ENCODE measurements around the gene C1orf159. TPM values are rescaled to one million over a fixed set of nuclear protein-coding genes. Genes with fewer than 3 reads are reported as not detected.
"Not testable (repeated sequence)": the region's sequence is repeated elsewhere in the genome, so short reads cannot be mapped to it uniquely, and the experiment has no call there.

The C1orf159 gene
- total RNA-seq, 1 donor from 2014 or later: 9.2 TPM

DNA sequence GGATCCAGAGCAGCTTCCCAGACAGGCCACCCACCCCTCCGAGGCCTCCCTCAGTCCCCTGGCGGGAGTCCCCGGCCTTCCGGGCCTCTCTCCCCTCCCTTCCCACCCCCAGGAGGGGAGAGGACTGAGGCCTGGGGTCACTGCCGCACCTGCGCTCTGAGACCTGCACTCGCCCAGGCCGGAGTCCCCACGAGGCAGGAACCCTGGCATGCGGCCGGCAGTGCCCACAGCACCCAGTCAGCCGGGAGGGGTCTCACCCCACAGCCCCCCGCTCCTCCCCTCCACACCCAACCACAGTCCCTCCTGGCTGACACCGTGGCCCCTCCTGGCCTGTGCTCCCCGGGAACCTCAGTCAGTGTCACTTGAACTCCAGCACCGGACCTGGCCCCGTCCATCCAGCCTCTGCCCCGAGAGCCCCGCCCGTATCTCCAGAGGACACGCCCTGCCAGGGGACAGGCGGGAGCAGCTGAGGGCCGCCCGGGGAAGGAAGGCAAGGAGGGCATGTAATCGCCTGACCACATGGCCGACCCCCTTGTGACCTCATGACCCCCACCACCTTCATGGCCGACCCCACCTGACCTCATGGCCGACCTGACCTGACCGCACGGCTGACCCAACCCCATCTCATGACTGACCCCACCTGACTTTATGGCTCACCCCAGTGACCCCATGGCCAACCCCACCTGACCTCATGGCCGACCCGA, 29.1 kb upstream of the C1orf159 start:
- Mint-ChIP-seq H3K9me3 (ENCODE audit: low read depth) (no peaks in the 10 kb centered on the region), H3K27ac (ENCODE audit: unreplicated experiment) (no peak overlapping the region)

DNA sequence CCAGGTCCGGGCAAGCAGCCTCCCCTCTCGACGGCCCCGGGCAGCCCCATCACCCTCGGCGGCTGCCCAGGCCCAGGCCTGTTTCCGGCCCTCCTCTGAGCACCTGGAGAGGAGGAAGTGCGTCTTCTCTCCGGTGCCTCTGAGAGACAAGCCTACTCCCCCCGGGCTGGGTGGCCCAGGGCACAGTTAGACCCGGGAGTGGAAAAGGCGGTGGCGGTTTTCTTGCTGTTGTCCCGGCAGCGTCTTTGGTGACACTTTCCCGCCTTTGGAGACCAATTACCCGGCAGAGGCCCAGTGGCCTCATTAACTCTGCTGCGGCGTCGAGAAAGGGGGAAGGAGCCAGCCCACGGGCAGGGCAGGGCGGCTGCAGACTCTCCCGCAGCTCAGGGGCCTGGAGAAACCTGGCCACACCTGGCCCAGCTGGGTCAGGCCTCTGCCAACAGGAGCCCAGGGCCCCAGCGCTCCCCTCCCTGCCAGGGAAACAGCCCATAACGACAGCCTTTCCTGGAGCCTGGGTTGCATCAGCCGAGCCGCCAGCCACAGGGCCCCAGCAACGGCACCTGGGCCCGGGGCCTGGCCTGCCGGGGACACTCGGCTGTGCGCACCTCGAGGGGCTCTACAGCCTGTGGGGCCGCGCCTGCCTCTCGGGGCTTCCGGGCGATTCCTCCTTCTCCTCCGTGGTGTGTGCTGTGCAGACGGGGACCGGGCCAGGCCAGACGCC, 28.4 kb upstream of the C1orf159 start:
- no peak overlapping the region for H3K27ac Mint-ChIP-seq (ENCODE audit: unreplicated experiment)
- H3K4me3 Mint-ChIP-seq (ENCODE audit: unreplicated experiment): no peak overlapping the region
- TF ChIP-seq, protein P1, sequence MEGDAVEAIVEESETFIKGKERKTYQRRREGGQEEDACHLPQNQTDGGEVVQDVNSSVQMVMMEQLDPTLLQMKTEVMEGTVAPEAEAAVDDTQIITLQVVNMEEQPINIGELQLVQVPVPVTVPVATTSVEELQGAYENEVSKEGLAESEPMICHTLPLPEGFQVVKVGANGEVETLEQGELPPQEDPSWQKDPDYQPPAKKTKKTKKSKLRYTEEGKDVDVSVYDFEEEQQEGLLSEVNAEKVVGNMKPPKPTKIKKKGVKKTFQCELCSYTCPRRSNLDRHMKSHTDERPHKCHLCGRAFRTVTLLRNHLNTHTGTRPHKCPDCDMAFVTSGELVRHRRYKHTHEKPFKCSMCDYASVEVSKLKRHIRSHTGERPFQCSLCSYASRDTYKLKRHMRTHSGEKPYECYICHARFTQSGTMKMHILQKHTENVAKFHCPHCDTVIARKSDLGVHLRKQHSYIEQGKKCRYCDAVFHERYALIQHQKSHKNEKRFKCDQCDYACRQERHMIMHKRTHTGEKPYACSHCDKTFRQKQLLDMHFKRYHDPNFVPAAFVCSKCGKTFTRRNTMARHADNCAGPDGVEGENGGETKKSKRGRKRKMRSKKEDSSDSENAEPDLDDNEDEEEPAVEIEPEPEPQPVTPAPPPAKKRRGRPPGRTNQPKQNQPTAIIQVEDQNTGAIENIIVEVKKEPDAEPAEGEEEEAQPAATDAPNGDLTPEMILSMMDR (IDR thresholded peaks at IDR 0.05): no peak
- DNase-seq (ENCODE audit: low spot score): no peak
- peaks cover 9% of the 10 kb centered on the region for H3K27me3 Mint-ChIP-seq (ENCODE audit: low read depth)
- H3K36me3 Mint-ChIP-seq (ENCODE audit: low read depth): no peaks in the 10 kb centered on the region
- no peaks in the 10 kb centered on the region for H3K9me3 Mint-ChIP-seq (ENCODE audit: low read depth)
- no peaks in the 10 kb centered on the region for H3K4me1 Mint-ChIP-seq (ENCODE audit: low read depth)

More for the DNA sequence above, 29.1 kb upstream of the C1orf159 start:
- DNase-seq (ENCODE audit: low spot score): no peak
- TF ChIP-seq, protein P1 (IDR thresholded peaks at IDR 0.05): no peak
- H3K36me3 Mint-ChIP-seq (ENCODE audit: low read depth): no peaks in the 10 kb centered on the region
- H3K4me1 Mint-ChIP-seq (ENCODE audit: low read depth): no peaks in the 10 kb centered on the region
- H3K27me3 Mint-ChIP-seq (ENCODE audit: low read depth): peaks cover 9% of the 10 kb centered on the region
- H3K4me3 Mint-ChIP-seq (ENCODE audit: unreplicated experiment): no peak overlapping the region

DNA sequence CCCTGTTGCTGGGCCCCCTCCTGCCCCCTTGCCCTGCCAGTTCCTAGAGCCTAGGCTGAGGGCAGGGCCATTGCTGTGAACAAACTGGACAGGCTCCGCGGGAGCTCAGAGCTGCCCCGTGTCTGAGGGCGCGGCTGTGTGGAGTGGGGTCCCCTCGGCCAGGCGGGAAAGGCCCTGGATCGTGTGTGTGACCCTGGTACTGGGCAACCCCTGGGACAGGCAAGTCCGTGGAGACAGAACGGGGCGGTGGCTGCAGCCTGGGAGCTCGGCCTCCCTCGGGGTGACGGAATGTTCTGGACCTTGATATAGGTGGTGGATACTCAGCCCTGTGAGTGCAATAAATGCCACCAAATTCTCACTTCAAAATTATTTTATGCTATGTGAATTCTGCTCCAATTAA, 27.7 kb upstream of the C1orf159 start:
- H3K27me3 Mint-ChIP-seq (ENCODE audit: low read depth): peaks cover 9% of the 10 kb centered on the region
- H3K27ac Mint-ChIP-seq (ENCODE audit: unreplicated experiment): no peak overlapping the region
- no peak overlapping the region for H3K4me3 Mint-ChIP-seq (ENCODE audit: unreplicated experiment)
- no peaks in the 10 kb centered on the region for H3K4me1 Mint-ChIP-seq (ENCODE audit: low read depth)
- H3K36me3 Mint-ChIP-seq (ENCODE audit: low read depth): no peaks in the 10 kb centered on the region
- DNase-seq (ENCODE audit: low spot score): no peak
- TF ChIP-seq, protein P1 (IDR thresholded peaks at IDR 0.05): no peak
- no peaks in the 10 kb centered on the region for H3K9me3 Mint-ChIP-seq (ENCODE audit: low read depth)

DNA sequence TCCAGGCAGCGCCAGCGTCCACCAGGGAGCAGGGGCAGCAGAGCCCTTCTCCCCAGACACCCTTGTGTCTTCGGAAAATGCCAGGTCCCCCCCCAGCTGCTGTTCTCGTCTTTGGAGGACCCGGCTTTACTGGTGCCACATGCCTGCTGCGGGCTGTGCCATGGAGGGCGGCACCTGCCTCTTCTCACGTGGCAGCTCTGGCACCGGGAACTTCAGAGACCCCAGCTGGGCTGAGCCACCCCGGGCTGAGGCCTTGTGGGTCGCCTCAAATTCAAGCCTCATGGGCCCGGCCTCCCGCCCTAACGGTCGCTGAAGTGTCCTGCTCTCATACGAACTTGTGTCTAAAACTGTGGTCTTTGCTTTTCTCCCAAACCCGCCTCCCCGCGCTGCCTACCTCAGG, 27.0 kb upstream of the C1orf159 start:
- Mint-ChIP-seq H3K4me3 (ENCODE audit: unreplicated experiment) (no peak overlapping the region), H3K36me3 (ENCODE audit: low read depth) (no peaks in the 10 kb centered on the region), H3K9me3 (ENCODE audit: low read depth) (no peaks in the 10 kb centered on the region), H3K4me1 (ENCODE audit: low read depth) (no peaks in the 10 kb centered on the region), H3K27me3 (ENCODE audit: low read depth) (peaks cover 5% of the 10 kb centered on the region), H3K27ac (ENCODE audit: unreplicated experiment) (no peak overlapping the region)
- TF ChIP-seq, protein P1 (IDR thresholded peaks at IDR 0.05): no peak
- no peak for DNase-seq (ENCODE audit: low spot score)

DNA sequence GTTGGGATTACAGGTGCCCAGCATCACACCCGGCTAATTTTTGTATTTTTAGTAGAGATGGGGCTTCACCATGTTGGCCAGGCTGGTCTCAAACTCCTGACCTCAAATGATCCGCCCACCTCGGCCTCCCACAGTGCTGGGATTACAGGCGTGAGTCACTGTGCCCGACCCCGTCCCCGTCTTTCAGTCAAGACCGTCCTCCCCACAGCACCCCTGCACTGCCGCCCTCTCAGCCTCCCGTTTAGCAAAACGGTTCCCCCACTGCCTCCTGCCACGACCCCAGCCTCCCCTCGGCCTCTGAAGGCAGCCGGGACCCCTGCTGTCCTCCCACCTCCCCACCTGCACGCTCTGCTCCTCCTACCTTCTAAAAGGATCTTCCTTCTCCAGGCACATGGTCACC, 26.5 kb upstream of the C1orf159 start:
- not testable (repeated sequence) for H3K4me1 Mint-ChIP-seq (ENCODE audit: low read depth); DNase-seq (ENCODE audit: low spot score); H3K9me3 Mint-ChIP-seq (ENCODE audit: low read depth); H3K27ac Mint-ChIP-seq (ENCODE audit: unreplicated experiment); H3K27me3 Mint-ChIP-seq (ENCODE audit: low read depth); H3K4me3 Mint-ChIP-seq (ENCODE audit: unreplicated experiment); H3K36me3 Mint-ChIP-seq (ENCODE audit: low read depth)
